H1 (cell line): Measurements from ENCODE around the gene RNF152. TPM values are rescaled to one million over a fixed set of nuclear protein-coding genes. Genes with fewer than 3 reads are reported as not detected.

Source experiments
- CTCF ChIA-PET: fragments of 300-600 bp; sonication (Branson Sonifier 250); formaldehyde crosslinking; loops from one replicate; lab custom pipeline; 2021; ENCODE audit not compliant: partially characterized antibody; lab: Charles Lee
- POLR2A ChIA-PET: fragments of 300-600 bp; sonication (Branson Sonifier 250); formaldehyde crosslinking; loops from one replicate; lab custom pipeline; 2021; ENCODE audit warnings: inconsistent platforms; ENCODE audit not compliant: partially characterized antibody; lab: Charles Lee
- DNase-seq, 2 experiments: peaks; one replicate each; pipeline versions ENCODE4 v3.0.0 to v3.0.0-alpha.2; 2010 to 2022; ENCODE audit warnings: low spot score in 2 of 2, low read depth in 1 of 2, mixed read lengths in 1 of 2
- FAIRE-seq: peaks from 2 replicates; lab custom pipeline; 2011; peaks lifted over from hg19 to GRCh38; lab: Jason Lieb, UNC
- H2AFZ ChIP-seq: 2 replicates; pipeline ENCODE4 v1.8.1; 2012; ENCODE audit warnings: low read length, inconsistent platforms
- H2AK5ac ChIP-seq: 2 replicates; pipeline ENCODE4 v1.6.1; 2013; ENCODE audit warnings: low read depth, low read length
- H2BK120ac ChIP-seq: replicated peaks from 2 replicates; pipeline ENCODE3; 2013; ENCODE audit warnings: low read depth, low read length, inconsistent platforms
- H2BK12ac ChIP-seq: 2 replicates; pipeline ENCODE4 v1.6.1; 2013; ENCODE audit warnings: low read depth, low read length
- H2BK15ac ChIP-seq: 2 replicates; pipeline ENCODE4 v1.6.1; 2013; ENCODE audit warnings: low read length
- H2BK20ac ChIP-seq: 2 replicates; pipeline ENCODE4 v1.6.1; 2013; ENCODE audit warnings: low read length
- H2BK5ac ChIP-seq: 2 replicates; pipeline ENCODE4 v1.6.1; 2013; ENCODE audit warnings: low read depth, low read length
- H3K14ac ChIP-seq: 2 replicates; pipeline ENCODE4 v1.6.1; 2013; ENCODE audit warnings: inconsistent platforms; ENCODE audit not compliant: insufficient read length
- H3K18ac ChIP-seq: 2 replicates; pipeline ENCODE4 v1.6.1; 2013; ENCODE audit warnings: low read length; ENCODE audit errors: extremely low read depth
- H3K23ac ChIP-seq: 2 replicates; pipeline ENCODE4 v1.6.1; 2013; ENCODE audit warnings: inconsistent platforms; ENCODE audit not compliant: insufficient read length
- H3K23me2 ChIP-seq: 2 replicates; pipeline ENCODE4 v1.6.1; 2013; ENCODE audit warnings: low read depth, low read length
- H3K27ac ChIP-seq: 2 replicates; pipeline ENCODE4 v1.6.1; 2011; ENCODE audit warnings: low read depth, low read length, inconsistent platforms
- H3K27me3 ChIP-seq, 4 experiments: replicated peaks in 1 of 4; 1 replicate in 1 of 4; 2 replicates in 3 of 4; pipeline versions ENCODE4 v1.6.1 to v1.8.1; 2011 to 2013; ENCODE audit warnings: low read length in 3 of 4, mild to moderate bottlenecking in 3 of 4, inconsistent platforms in 2 of 4, mixed read lengths in 2 of 4, moderate library complexity in 1 of 4; ENCODE audit not compliant: control insufficient read depth in 3 of 4, insufficient read depth in 3 of 4; ENCODE audit errors: extremely low read depth in 1 of 4
- H3K36me3 ChIP-seq, 4 experiments: 2 replicates each; pipeline versions ENCODE4 v1.6.1 to v1.8.1; 2011 to 2013; ENCODE audit warnings: mild to moderate bottlenecking in 4 of 4, low read length in 3 of 4, moderate library complexity in 2 of 4, control low read depth in 1 of 4, inconsistent platforms in 1 of 4; ENCODE audit not compliant: insufficient read depth in 4 of 4, control insufficient read depth in 2 of 4
- H3K4ac ChIP-seq: replicated peaks from 2 replicates; pipeline ENCODE3; 2013; ENCODE audit warnings: low read length, low read depth, mixed read lengths, inconsistent platforms; ENCODE audit not compliant: insufficient read length
- H3K4me1 ChIP-seq, 4 experiments: replicated peaks in 1 of 4; 1 replicate in 1 of 4; 2 replicates in 3 of 4; pipeline versions ENCODE4 v1.6.1 to v1.8.1; 2011 to 2013; ENCODE audit warnings: low read length in 3 of 4, inconsistent platforms in 2 of 4, mixed read lengths in 1 of 4; ENCODE audit not compliant: insufficient read depth in 4 of 4, control insufficient read depth in 3 of 4
- H3K4me2 ChIP-seq, 2 experiments: 2 replicates each; pipeline versions ENCODE4 v1.6.1 to v1.8.1; 2011 to 2013; ENCODE audit warnings: low read depth in 2 of 2, low read length in 2 of 2, control low read depth in 1 of 2, inconsistent platforms in 1 of 2, mild to moderate bottlenecking in 1 of 2; ENCODE audit not compliant: insufficient read depth in 1 of 2
- H3K4me3 ChIP-seq, 4 experiments: fragments of 200-600, 300-600 bp in 1 of 4; sonication (generic), shearing (Covaris generic), sonication (Bioruptor Twin) in 1 of 4; 2 replicates each; pipeline versions ENCODE4 v1.5.1 to v1.8.1; 2011 to 2016; ENCODE audit warnings: low read length in 4 of 4, low read depth in 3 of 4, control low read depth in 2 of 4, inconsistent platforms in 2 of 4, mild to moderate bottlenecking in 2 of 4, mixed read lengths in 1 of 4, moderate library complexity in 1 of 4; ENCODE audit not compliant: insufficient read depth in 2 of 4; ENCODE audit errors: extremely low read depth in 1 of 4
- H3K56ac ChIP-seq: replicated peaks from 2 replicates; pipeline ENCODE3; 2013; ENCODE audit warnings: low read depth, mild to moderate bottlenecking, mixed read lengths, low read length, inconsistent platforms; ENCODE audit not compliant: insufficient read length
- H3K79me1 ChIP-seq: 2 replicates; pipeline ENCODE4 v1.6.1; 2013; ENCODE audit warnings: low read depth, low read length, control low read depth
- H3K79me2 ChIP-seq, 2 experiments: 2 replicates each; pipeline versions ENCODE4 v1.6.1 to v1.8.1; 2012 to 2013; ENCODE audit warnings: low read length in 2 of 2, mild to moderate bottlenecking in 2 of 2, inconsistent platforms in 1 of 2; ENCODE audit not compliant: insufficient read depth in 2 of 2, control insufficient read depth in 1 of 2
- H3K9ac ChIP-seq, 4 experiments: replicated peaks in 1 of 4; 1 replicate in 1 of 4; 2 replicates in 3 of 4; pipeline versions ENCODE4 v1.6.1 to v1.8.1; 2011 to 2013; ENCODE audit warnings: low read depth in 3 of 4, low read length in 3 of 4, control low read depth in 2 of 4, mild to moderate bottlenecking in 2 of 4, moderate library complexity in 2 of 4, inconsistent platforms in 1 of 4; ENCODE audit errors: extremely low read depth in 1 of 4
- H3K9me3 ChIP-seq, 2 experiments: 2 replicates each; pipeline versions ENCODE4 v1.6.1 to v1.8.1; 2012 to 2013; ENCODE audit warnings: mild to moderate bottlenecking in 2 of 2, moderate library complexity in 2 of 2, control low read depth in 1 of 2, inconsistent platforms in 1 of 2, low read depth in 1 of 2, low read length in 1 of 2, mixed read lengths in 1 of 2; ENCODE audit not compliant: insufficient read depth in 2 of 2
- H4K20me1 ChIP-seq, 2 experiments: replicated peaks in 1 of 2; 2 replicates each; pipeline versions ENCODE3 to v1.8.1; 2011 to 2013; ENCODE audit warnings: inconsistent platforms in 2 of 2, low read length in 2 of 2, mild to moderate bottlenecking in 1 of 2; ENCODE audit not compliant: insufficient read depth in 2 of 2, control insufficient read depth in 1 of 2
- H4K5ac ChIP-seq: 2 replicates; pipeline ENCODE4 v1.6.1; 2013; ENCODE audit warnings: low read length, low read depth, mixed read lengths, inconsistent platforms; ENCODE audit not compliant: insufficient read length
- H4K8ac ChIP-seq: 2 replicates; pipeline ENCODE4 v1.8.0; 2013; ENCODE audit warnings: mild to moderate bottlenecking, moderate library complexity, low read length, inconsistent platforms; ENCODE audit not compliant: insufficient read depth; ENCODE audit errors: extremely low read depth
- H4K91ac ChIP-seq: replicated peaks from 2 replicates; pipeline ENCODE3; 2013; ENCODE audit warnings: low read length, mixed read lengths, inconsistent platforms; ENCODE audit not compliant: insufficient read length
- HDAC6 ChIP-seq: IDR thresholded peaks from one replicate; pipeline ENCODE4 v1.7.1; 2012; ENCODE audit warnings: low read depth, mild to moderate bottlenecking, inconsistent platforms, low read length, moderate library complexity
- JUND ChIP-seq: IDR thresholded peaks from 2 replicates; pipeline ENCODE4 v1.6.1; 2011; ENCODE audit warnings: mild to moderate bottlenecking, improper control_type of control experiment, low read length
- WGBS, 2 experiments: shearing (Covaris generic) in 1 of 2; methylation state at CpG; one replicate each; pipeline versions ENCODE4 v1.1.6 to v1.1.7; 2013 to 2015; ENCODE audit warnings: low lambda C conversion rate in 2 of 2, mixed read lengths in 2 of 2, inconsistent platforms in 1 of 2, low coverage in 1 of 2, missing lambda C conversion rate in 1 of 2; ENCODE audit not compliant: insufficient replicate concordance in 2 of 2, insufficient coverage in 1 of 2, insufficient read length in 1 of 2; ENCODE audit errors: extremely low coverage in 1 of 2, missing lambda C conversion rate in 1 of 2; 5-methylcytosine and 5-hydroxymethylcytosine counted together
- polyA plus RNA-seq, 7 experiments: library from polyadenylated mRNA; depleted of rRNA in 3 of 7; stranded (reverse) in 5 of 7; unstranded in 2 of 7; fragments of >200 nt in 5 of 7; fragments of 200-250 nt in 2 of 7; gene quantifications; 1 replicate in 5 of 7; 2 replicates in 1 of 7; 4 replicates in 1 of 7; pipeline versions ENCODE4 v1.2.1 to v1.2.3, GENCODE V29; 2011 to 2013; ENCODE audit warnings: missing spikeins in 2 of 7, mixed read lengths in 2 of 7
- total RNA-seq: library from RNA; stranded (reverse); fragmentation: NEBNext Ultra II Directional; extraction: Animal tissue kit (Norgen Biotek cat#: 25700); gene quantifications from 2 replicates; pipeline ENCODE4 v1.2.1, GENCODE V29; 2021

The RNF152 gene
- total and polyA plus RNA-seq, 2 of the 8 experiments (the other 6 are each of a cell fraction or from before 2014, with no cell fraction given): 1.1 to 2.7 TPM

DNA sequence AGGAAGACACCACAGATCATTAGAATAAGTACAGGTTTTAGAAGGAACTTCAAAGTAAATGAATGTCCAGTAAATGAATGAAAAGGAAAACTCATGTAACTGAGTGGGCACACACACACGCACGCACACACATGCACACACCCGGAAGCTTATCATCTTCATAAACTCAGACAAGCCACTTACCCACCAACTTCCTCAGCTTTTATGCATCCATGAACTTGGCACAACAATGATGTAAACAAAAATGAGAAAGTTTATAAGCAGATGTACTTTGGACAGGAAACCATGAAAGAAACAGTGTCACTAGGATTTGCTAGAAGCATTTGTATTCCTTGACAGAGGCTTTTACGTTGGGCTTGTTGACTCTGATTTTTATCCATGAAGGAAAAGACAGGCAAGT is 23.2 kb downstream of the RNF152 start:
- TF ChIP-seq HDAC6 (no peak), JUND (no peak)
- TF ChIP-seq, all 59 proteins: peak for 0
- no peak overlapping the region for H3K4me2 ChIP-seq
- WGBS, 2 experiments: 95% methylated on average over 4 of the region's 4 CpGs; no CpG with 5 or more reads in 1 of the 2 experiments
- H3K23me2 ChIP-seq: no peaks in the 10 kb centered on the region
- no peak overlapping the region for H3K18ac ChIP-seq
- no peak overlapping the region for H3K27ac ChIP-seq
- no peak for DNase-seq
- H3K9me3 ChIP-seq: no peaks in the 10 kb centered on the region
- no peak overlapping the region for H2BK5ac ChIP-seq
- no peak overlapping the region for H2BK12ac ChIP-seq
- H3K4me3 ChIP-seq: no peak overlapping the region
- FAIRE-seq: no peak
- H4K91ac ChIP-seq: no peak overlapping the region
- no peak overlapping the region for H3K4ac ChIP-seq
- no peak overlapping the region for H4K8ac ChIP-seq
- no peak overlapping the region for H3K23ac ChIP-seq
- no peaks in the 10 kb centered on the region for H3K27me3 ChIP-seq
- ChIA-PET CTCF (interaction anchor here (0.8 kb wide), 1 partner anchor 23 kb away, joined by 3 read pairs; no protein-coding TSS in a partner anchor), POLR2A (no interaction called here)
- H3K4me1 ChIP-seq: no peaks in the 10 kb centered on the region
- no peak overlapping the region for H2BK120ac ChIP-seq
- H3K36me3 ChIP-seq: no peaks in the 10 kb centered on the region
- no peak overlapping the region for H2AK5ac ChIP-seq
- no peak overlapping the region for H2AFZ ChIP-seq
- H4K20me1 ChIP-seq: no peaks in the 10 kb centered on the region
- no peaks in the 10 kb centered on the region; the same call in 1 of the 2 replicates for H3K79me1 ChIP-seq
- no peak overlapping the region for H3K56ac ChIP-seq
- H2BK15ac ChIP-seq: no peak overlapping the region
- H3K79me2 ChIP-seq: no peaks in the 10 kb centered on the region
- H2BK20ac ChIP-seq: no peak overlapping the region
- no peak overlapping the region for H3K9ac ChIP-seq
- H4K5ac ChIP-seq: no peak overlapping the region
- H3K14ac ChIP-seq: no peak overlapping the region
